C4-2B (cell line): ENCODE measurements around the gene ATP5F1E.
A peak's percentile ranks its signal among the peaks of the same experiment; 100 is the strongest.

Source experiments
- H3K27ac ChIP-seq: fragments of 450-650 bp; 2 replicates; pipeline ENCODE4 v1.5.1; 2017
- ZFX ChIP-seq: fragments of 450-650 bp; IDR thresholded peaks from 2 replicates; pipeline ENCODE4 v1.6.1; 2017
- TF ChIP-seq, protein P1 (sequence below): fragments of 450-650 bp; conservative IDR thresholded peaks from 2 replicates; pipeline ENCODE4 v1.5.1; 2017; ENCODE audit warnings: mild to moderate bottlenecking

Gene ATP5F1E

DNA sequence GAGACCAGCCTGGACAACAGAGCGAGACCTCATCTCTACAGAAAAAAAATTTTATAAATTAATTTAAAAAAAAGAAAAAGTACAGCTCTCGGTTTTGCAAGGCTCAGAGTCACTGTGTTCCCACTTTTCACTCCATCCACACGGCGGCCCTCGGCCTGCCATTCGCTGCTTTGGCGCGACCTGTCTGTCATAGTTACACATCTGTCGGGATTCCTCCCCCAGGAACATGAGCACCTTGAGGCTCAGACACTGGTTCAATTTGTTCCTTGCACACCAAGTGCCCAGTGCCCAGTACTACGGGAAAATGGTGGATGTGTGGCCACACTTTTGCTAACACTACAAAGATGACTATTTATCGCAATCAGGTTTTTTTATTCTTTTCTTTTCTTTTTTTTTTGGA is 33.5 kb downstream of the ATP5F1E start:
- no peak overlapping the region for H3K27ac ChIP-seq
- TF ChIP-seq, protein P1, sequence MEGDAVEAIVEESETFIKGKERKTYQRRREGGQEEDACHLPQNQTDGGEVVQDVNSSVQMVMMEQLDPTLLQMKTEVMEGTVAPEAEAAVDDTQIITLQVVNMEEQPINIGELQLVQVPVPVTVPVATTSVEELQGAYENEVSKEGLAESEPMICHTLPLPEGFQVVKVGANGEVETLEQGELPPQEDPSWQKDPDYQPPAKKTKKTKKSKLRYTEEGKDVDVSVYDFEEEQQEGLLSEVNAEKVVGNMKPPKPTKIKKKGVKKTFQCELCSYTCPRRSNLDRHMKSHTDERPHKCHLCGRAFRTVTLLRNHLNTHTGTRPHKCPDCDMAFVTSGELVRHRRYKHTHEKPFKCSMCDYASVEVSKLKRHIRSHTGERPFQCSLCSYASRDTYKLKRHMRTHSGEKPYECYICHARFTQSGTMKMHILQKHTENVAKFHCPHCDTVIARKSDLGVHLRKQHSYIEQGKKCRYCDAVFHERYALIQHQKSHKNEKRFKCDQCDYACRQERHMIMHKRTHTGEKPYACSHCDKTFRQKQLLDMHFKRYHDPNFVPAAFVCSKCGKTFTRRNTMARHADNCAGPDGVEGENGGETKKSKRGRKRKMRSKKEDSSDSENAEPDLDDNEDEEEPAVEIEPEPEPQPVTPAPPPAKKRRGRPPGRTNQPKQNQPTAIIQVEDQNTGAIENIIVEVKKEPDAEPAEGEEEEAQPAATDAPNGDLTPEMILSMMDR = no peak
- no peak for TF ChIP-seq ZFX

DNA sequence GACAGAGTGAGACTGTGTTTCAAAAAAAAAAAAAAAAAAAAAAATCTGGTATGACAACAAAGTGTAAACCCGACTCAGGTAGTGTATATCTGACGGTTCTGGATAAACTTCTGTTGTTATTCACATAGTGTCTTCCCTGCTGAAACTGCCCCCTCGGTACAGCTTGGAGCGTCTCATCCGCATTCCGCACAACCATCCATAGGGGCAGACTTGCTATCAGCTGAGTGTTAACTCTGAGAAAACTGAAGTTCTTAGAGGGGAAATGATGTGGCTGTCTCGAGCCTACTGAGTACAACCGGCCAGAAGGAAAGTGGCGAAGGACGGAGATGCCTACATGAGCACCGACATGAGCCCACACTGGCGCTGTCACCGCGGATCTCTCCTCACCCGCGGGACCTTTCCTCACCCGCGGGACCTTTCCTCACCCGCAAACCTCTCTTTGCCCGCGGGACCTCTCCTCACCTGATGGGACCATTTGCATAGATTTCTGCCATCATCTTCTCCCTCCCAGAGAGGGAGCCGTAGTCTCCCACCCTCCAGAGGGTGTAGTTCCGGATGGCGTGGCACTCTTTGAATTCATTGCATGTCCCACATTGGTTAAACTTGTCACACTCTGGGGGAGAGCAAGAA is 34.9 kb downstream of the ATP5F1E start:
- TF ChIP-seq, protein P1 = no peak
- no peak overlapping the region for H3K27ac ChIP-seq

DNA sequence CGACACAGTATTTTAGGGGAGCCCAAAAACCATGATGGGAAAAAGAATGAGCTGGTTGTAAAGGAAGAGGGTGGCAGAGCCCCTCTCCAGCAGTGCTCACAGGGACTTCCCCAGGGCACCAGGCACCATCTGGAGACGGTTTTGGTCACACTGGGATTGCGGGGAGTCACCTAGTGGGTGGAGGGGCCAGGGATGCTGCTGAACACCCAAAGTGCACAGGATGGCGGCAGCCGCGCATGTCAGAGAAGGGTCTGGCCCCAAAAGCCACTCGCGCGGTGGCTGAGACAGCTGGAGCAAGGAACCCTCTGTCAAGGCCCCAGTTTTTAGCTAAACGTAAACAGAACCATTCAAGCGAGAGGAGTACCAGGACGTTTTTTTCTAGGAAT is 35.9 kb downstream of the ATP5F1E start:
- TF ChIP-seq ZFX = no peak
- TF ChIP-seq, protein P1 = no peak
- no peak overlapping the region for H3K27ac ChIP-seq

DNA sequence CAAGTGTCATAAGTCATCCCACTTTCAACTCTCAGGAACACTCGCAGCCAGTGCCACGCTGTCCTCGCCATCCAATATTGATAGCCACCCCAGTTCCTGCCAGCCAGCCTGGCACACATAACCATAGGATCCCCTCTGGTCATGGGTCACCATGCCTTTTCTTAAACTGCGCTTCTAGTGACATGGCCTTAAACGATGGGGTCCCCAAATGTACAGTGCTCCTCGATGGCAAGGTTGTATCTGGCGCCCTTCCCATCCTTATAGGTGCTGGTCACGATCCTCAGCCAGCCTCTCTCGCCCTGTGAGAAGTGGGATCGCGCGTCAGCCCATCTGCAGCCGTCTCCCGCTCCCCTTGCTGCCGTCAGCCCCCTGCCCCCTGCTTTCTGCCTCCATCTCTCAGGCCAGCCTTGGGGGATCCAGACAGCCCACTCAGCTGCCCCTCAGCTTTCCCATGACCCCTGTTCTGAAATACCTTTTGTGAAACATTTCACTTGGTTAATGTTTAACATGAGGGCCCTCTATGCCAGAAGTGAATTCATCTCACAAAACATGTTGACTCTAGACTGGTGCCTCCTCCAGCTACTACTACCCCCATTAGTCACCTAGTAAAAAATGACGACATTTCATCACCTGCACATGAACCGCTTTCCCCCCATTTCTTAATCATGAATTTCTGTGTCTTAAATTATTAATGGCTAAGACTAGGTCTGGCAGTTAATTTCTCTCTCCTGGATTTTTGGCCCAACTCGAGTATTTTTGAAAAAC is 36.5 kb downstream of the ATP5F1E start:
- TF ChIP-seq, protein P1 = no peak
- TF ChIP-seq ZFX = no peak

DNA sequence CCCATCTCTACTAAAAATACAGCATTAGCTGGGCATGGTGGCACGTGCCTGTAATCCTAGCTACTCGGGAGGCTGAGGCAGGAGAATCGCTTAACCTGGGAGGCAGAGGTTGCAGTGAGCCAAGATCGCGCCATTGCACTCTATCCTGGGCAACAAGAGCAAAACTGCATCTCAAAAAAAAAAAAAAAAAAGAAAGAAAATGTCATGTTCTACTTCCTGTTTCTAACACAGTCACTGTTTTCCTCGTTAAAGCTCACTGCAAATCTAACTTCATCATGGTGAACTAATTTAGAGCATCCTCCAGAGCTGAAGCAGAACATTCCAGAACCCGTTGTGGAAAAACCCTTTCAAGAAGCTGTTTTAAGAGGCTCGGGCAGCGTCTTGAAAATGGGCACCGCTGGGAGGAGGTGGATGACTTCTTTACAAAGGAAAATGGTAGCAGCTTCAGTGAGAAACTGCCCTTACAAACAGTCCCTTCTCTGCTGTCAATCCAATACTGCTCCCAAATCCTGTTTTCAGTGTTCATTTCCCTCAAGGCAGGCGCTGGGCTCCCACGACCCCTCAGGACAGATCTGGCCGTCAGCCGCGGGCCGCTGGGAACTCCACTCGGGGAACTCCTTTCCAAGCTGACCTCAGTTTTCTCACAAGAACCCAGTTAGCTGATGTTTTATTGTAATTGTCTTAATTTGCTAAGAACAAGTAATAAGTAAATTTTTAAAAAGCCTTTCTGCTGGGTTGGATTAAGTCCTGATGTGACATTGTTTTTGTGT is 37.6 kb downstream of the ATP5F1E start:
- H3K27ac ChIP-seq = no peak overlapping the region; the same call in 1 of the 2 replicates
- no peak for TF ChIP-seq ZFX
- TF ChIP-seq, protein P1 = no peak

More for the DNA sequence above, 36.5 kb downstream of the ATP5F1E start:
- no peak overlapping the region for H3K27ac ChIP-seq

DNA sequence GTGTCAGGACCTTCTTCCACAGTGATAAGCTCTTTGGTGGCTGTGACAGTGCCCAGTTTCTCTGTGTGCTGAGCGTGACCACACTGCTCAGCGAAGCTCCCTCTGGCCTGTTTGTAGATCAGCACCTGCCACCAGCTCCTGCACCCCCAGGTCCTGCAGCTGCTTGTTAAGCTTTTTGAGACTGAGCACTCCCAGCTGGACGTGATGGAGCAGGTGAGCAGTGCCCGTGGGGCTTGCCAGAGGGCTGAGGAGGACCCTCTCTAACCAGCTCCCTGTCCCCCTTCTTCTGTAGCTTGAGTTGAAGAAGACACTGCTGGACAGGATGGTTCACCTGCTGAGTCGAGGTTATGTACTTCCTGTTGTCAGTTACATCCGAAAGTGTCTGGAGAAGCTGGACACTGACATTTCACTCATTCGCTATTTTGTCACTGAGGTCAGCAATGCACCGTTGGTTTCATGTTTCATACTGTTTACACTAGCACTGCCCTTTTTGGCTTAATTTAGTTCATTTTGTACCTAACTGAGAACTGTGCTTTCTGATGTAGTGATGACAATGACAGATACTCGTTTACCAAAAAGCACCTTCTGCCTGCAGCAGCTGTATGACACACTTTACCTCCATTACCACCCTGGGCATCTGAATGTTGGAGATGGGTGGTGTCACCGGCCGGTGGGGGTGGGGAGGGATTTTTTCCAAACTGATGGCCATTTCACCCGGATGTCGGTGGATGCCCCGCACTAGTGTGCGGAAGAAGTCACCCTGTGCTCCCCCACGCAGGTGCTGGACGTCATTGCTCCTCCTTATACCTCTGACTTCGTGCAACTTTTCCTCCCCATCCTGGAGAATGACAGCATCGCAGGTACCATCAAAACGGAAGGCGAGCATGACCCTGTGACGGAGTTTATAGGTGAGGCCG is 38.5 kb downstream of the ATP5F1E start:
- H3K27ac ChIP-seq = peak overlapping the region; percentile 65
- no peak for TF ChIP-seq ZFX
- TF ChIP-seq, protein P1 = no peak
